Right hindlimb (tissue), 1 donor: ENCODE results near the gene PCMTD2.

Experiments
- DNase-seq: peaks from one replicate; pipeline ENCODE4 v3.0.0-alpha.2; 2018

PCMTD2 gene

DNA sequence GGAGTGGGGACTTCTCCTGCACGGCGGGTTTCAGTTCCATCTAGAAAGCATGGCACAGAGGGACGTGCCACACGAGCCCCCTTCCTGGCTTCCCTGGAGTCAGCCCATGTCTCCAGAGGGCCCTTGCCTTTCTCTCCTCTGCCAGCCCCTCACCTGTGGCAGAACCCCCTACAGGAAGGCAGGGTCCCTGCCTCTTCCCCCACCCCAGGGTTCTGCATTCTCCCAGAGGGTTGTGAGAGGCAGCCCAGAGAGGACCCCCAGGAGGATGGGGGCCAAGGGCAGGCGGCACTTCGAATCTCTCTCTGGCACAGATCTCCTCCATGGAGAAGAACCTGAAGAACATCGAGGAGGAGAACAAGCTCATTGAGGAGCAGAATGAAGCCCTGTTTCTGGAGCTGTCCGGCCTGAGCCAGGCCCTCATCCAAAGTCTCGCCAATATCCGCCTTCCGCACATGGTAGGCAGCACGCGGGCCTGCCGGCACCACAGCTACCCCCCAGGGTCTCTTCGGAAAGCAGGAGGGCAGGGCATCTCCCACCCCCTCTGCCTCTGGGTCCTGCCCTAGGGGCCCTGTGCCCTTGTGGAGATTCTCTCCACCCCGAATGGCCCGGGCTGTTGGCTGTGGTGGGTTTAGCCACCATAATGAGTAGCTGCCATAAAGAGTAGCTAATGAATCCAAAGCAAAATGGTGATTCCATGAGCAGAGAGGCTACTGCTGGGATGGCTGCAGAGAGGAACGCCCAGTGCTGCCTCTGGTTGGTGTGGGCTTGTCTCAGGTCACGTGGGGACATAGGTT lies 15.9 kb upstream of the PCMTD2 start:
- DNase-seq: peak; percentile 8

DNA sequence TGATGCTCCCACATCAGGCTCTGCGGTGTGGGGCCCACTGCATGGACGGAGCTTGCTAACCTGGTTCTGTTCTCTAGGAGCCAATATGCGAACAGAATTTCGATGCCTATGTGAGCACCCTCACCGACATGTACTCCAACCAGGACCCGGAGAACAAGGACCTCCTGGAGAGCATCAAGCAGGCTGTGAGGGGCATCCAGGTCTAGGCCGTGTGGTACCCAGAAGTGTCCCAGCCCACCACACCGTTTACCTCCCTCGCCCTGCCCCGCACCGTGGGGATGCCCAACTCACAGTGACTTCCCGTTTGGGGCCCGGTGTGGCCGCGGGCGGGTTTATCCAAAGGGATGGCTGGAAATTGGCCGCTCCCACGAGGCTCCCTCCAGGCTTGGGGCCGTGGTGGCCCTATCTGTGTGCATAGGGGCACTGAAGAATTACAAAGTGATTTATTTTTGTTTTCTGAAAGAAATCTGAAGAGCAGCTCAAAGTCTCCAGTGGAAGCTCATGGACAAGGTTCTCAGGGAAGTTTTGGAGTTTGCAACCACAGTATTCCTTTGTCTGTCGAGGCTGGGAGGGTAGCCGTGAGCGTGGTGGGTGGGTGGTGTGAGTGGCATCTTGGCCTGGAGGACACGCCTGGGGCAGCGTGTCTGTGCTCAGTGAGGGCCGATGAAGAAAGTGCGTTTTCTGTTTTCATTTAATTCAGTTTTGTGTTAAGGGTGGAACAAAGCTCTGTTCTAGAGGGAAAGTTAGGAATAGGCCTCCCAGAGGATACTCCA lies 15.1 kb upstream of the PCMTD2 start:
- DNase-seq: peak; percentile 12

GRCh38 chr20:64241061-64241460 lies 14.5 kb upstream of the PCMTD2 start:
- peak; percentile 3 for DNase-seq

DNA sequence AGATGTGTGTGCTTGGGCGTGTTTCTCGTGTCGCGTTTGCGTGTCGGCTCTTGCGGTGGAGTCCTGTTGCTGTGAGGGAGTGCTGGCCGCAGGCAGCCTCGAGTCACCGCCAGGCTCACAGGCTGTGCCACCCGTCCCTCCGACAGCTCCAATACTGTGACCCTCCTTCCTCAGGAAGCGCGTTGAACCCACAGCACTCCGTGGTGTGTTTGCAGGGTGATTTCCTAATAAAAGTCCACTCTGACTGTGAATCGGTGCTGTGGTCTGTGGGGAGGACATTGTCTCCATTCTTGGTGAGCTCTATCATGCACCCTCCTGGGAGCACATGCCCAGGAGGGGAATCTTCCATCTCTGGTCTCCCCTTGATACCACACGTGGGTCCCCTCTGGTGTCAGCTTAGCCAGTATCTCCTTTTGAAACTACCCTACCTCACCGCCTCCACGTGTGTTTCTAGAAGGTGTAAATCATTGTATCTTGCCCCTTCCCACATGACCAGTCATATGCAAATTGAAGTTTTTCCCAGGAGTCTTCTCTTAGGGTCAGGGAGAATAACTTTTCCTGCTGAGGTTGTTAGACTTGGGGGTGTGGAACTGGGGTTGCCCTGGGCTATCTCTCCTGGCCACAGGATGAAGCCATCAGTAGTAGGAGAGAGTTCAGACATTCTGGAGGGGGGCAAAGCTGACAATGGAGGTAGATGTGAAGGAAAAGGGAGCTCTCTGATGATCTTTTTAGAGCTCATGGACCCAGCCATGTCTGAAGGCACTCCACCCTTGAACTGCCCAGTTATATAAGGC lies 13.3 kb upstream of the PCMTD2 start:
- peak; percentile 6 for DNase-seq

DNA sequence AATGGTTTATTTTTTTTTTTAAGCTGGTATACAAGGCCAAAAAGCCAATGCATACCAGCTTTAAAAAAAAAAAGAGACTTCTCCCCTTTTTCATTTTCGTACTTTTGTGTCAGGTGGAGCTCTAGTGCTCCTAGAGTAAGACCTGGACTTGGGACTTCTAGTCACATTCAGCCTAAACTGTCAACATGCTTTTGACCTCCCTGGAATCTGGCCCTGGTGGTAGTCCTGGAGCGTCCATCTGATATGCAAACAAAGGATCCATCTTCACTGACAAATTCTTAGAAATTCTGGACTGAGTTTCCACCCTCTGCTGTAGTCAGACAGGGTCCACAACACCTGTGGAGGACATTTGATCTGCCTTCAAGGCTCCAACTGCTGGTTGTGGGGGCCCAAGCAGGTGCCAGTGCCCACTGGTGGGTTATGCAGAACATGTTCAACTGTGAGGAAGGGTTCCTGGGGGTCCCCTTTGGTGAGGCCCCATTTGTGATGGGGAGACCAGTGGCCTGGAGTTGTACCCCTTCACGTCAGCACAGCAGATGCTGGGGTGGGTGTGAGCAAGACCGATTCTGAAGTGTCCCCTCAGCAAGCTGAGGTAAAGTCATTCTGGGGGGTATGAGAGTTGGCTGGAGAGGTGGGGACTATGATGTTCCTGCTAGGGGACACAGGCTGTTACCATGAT lies 12.6 kb upstream of the PCMTD2 start:
- DNase-seq: peak; percentile 3

DNA sequence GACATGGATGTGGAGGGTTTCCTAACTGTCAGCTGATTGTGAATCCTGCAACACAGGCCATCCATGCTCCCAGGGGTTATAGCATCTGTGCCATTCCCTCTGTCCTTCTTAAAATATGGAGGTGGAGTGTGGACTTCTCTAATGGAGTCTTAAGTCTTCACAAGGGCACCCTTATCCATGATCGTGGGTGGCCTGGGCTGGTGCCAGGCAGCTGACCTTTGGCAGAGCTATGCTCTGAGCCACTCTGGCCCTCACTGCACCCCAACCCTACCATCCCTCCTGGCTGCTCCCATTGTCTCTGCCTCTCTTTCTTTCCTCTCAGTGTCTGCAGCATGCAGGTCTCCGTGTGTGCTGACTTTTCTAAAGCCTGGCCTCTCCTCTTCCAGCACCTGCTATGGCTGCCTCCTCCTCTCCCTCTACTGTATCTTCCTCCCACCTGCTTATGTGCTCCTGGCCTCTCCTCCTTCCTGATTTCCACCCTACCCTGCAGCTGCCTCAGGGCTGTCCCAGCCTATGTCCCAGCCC lies 11.2 kb upstream of the PCMTD2 start:
- DNase-seq: no peak

GRCh38 chr20:64244870-64245603 lies 10.5 kb upstream of the PCMTD2 start:
- DNase-seq: no peak

- DNase-seq: no peak
Observed at GRCh38 chr20:64245746-64246595, 9.6 kb upstream of the PCMTD2 start.

GRCh38 chr20:64246616-64247306 lies 8.8 kb upstream of the PCMTD2 start:
- DNase-seq: no peak

DNA sequence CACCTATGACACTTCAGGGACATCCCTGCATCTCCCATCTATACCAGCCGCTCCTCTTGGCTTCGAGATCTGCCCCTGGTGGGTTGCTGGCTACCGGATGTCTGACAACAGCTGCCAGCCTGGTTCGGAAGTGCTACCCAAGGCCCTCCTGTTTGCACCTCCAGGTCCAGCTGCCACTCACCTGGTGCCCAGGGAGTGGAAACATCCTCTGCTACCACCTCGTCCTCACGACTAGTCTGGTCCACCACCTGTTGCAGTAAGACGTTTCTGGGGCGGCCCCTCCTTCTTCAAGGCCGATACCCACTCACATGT lies 8.3 kb upstream of the PCMTD2 start:
- no peak for DNase-seq

DNA sequence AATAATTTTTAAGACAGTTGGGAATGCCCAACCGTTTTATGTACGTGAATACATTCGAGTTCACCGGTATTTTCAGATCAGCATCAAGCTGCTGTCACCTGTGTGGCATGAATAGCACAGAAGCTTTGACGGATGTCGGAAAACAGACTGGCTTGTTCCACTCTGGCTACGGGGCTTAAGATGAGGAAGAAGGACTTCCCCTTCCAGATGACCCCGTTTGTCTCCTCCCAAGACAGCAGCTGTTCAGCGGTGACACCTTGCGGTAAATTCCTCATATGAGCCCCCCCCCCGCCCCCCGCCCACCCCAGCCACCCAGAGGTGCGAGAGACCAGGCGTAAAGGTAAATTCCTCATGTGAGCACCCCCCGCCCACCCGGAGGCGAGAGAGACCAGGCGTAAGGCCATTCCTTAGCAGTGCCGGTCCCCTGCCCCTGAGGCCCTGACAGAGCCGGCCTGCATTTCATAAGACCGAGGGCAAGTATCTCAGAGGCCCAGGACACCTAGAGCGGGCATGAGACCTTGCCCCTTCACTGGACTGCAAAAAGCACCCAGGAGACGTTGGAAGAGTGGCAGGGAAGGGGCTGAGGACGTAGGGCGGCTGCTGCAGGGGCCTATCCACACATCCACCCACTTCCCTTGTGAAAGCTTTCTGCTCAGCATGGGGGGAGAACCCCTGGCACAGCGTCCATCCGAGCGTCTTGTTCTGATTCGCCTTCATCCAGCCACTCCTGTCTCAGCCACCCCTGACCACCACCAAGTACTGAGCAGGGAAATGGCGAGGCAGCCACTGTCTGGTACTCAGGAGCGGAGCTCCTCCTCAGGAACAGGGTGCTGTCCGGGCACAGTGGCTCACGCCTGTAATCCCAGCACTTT lies 7.3 kb upstream of the PCMTD2 start:
- no peak for DNase-seq

GRCh38 chr20:64250027-64250426 lies 5.5 kb upstream of the PCMTD2 start:
- no peak for DNase-seq

GRCh38 chr20:64253000-64253383 lies 2.6 kb upstream of the PCMTD2 start:
- no peak for DNase-seq

- DNase-seq: no peak
Observed at GRCh38 chr20:64253443-64253842, 2.1 kb upstream of the PCMTD2 start.

DNA sequence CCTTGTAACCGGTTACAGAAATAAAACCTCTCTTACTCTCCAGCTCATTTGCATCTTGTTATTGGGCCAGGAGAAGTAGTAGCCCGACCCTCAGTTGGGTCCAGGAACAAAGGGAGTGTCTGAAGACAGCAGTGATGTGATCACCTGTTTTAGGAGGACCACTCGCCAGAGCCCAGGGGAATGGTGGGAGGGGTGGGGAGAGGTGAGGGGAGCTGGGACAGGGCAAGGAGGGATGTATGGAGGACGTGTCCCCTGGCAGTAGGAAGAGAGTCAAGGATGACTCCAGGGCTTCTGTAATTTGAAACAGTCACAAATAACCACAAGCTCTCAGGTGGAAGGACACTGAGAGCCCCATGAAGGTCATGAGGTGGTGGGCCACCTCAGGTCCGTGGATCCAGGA lies 1.4 kb upstream of the PCMTD2 start:
- DNase-seq: no peak

DNA sequence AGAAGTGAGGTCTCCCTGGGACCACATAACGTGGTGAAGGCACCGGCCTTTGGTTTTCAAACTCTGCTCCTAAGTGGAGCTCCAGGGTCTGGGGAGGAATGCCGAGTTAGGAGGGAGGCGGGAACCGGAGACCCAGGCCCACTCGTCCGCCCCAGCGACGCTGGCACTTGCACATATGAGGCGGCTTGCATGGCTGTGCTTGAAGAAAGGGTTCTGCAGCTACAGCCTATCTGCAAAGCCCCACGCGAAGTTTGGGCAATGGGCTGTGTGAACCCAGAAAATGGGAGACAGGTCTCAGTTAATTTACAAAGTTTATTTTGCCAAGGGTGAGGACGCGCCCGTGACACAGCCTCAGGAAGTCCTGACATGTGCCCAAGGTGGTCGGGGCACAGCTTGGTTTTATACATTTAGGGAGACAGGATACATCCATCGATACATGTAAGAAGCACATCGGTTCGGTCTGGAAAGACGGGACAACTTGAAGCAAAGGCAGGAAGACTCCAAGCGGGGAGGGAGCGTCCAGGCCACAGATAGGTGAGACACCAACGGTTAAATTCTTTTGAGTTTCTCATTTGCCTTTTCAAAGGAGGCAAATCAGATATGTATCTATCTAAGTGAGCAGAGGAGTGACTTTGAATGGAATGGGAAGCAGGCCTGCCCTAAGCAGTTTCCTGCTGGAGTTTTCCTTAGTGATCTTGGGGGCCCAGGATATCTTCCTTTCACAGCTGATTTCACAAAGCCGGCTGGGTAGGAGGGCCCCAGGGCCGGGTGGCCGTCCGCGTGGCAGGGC lies 782 bp upstream of the PCMTD2 start:
- DNase-seq: no peak

GRCh38 chr20:64256282-64256935 lies 861 bp downstream of the PCMTD2 start:
- DNase-seq: no peak
